HCT116 (cell line): ENCODE results near the gene GPR84. TPM values are rescaled to one million over a fixed set of nuclear protein-coding genes. Genes with fewer than 3 reads are reported as not detected.

Experiments used
- ATAC-seq: fragments of 200-7000 bp; cut with Tn5 transposase; 2 replicates; pipeline ENCODE4 v1.9.1; 2020; ENCODE audit warnings: mild to moderate bottlenecking, moderate library complexity
- BruUV-seq: library from RNA; stranded (reverse); fragments of 400-500 nt; replicated peaks from 2 replicates; lab custom pipeline; 2021; lab: Mats Ljungman, UMichigan
- CTCF ChIA-PET: fragments of 300-600 bp; sonication (Branson Sonifier 250); formaldehyde crosslinking; loops from one replicate; lab custom pipeline; 2021; ENCODE audit warnings: antibody characterized with exemption; lab: Charles Lee
- POLR2A ChIA-PET: fragments of 300-600, 350-600 bp; sonication (Branson Sonifier 250); formaldehyde crosslinking; loops from one replicate; lab custom pipeline; 2021; ENCODE audit warnings: antibody characterized with exemption; lab: Charles Lee
- RAD21 ChIA-PET, 2 experiments: fragments of 300-600 bp; sonication (Branson Sonifier 250); formaldehyde crosslinking; loops; one replicate each; lab custom pipeline; 2023; ENCODE audit warnings: low total read pairs in 2 of 2; ENCODE audit not compliant: uncharacterized antibody in 2 of 2, unreplicated experiment in 2 of 2, low non-redundant PET in 1 of 2; lab: Charles Lee
- DNase-seq: peaks from one replicate; pipeline ENCODE4 v3.0.0-alpha.2; 2010; ENCODE audit warnings: low read depth, low spot score
- H2AFZ ChIP-seq: fragments of 200-600 bp; shearing (Covaris generic), sonication (generic); 2 replicates; pipeline ENCODE4 v1.6.1; 2017; ENCODE audit warnings: low read depth, mixed run types, mixed read lengths, antibody characterized with exemption, low read length; ENCODE audit not compliant: poor library complexity, severe bottlenecking
- H3K27ac ChIP-seq: 2 replicates; pipeline ENCODE4 v1.5.1; 2012; ENCODE audit warnings: low read depth, low read length
- H3K27me3 ChIP-seq: fragments of 200-600 bp; sonication (generic); 2 replicates; pipeline ENCODE4 v1.6.1; 2016; ENCODE audit warnings: mixed run types, low read length, mixed read lengths; ENCODE audit not compliant: insufficient read depth
- H3K36me3 ChIP-seq, 2 experiments: fragments of 200-500 bp in 1 of 2; fragments of 200-600 bp in 1 of 2; sonication (Bioruptor generic) in 1 of 2; sonication (generic) in 1 of 2; 2 replicates each; pipeline versions ENCODE4 v1.5.1 to v1.6.1; 2014 to 2016; ENCODE audit warnings: low read length in 2 of 2, inconsistent platforms in 1 of 2, mixed read lengths in 1 of 2, mixed run types in 1 of 2; ENCODE audit not compliant: insufficient read depth in 2 of 2, control insufficient read depth in 1 of 2
- H3K4me1 ChIP-seq, 2 experiments: fragments of 200-600 bp in 1 of 2; sonication (generic) in 1 of 2; 2 replicates each; pipeline versions ENCODE4 v1.5.1 to v1.6.1; 2012 to 2017; ENCODE audit warnings: low read length in 2 of 2, inconsistent platforms in 1 of 2, mild to moderate bottlenecking in 1 of 2, mixed read lengths in 1 of 2, mixed run types in 1 of 2, moderate library complexity in 1 of 2; ENCODE audit not compliant: insufficient read depth in 2 of 2, control insufficient read depth in 1 of 2
- H3K4me2 ChIP-seq: fragments of 200-600 bp; sonication (generic); 2 replicates; pipeline ENCODE4 v1.6.1; 2017; ENCODE audit warnings: mixed run types, low read length, mixed read lengths
- H3K4me3 ChIP-seq, 2 experiments: fragments of 200-600 bp in 1 of 2; sonication (generic) in 1 of 2; replicated peaks in 1 of 2; 2 replicates each; pipeline ENCODE4 v1.5.1; 2011 to 2016; ENCODE audit warnings: low read length in 2 of 2, control low read depth in 1 of 2, low read depth in 1 of 2, mild to moderate bottlenecking in 1 of 2, mixed read lengths in 1 of 2, mixed run types in 1 of 2
- H3K79me2 ChIP-seq: fragments of 200-600 bp; sonication (generic); 2 replicates; pipeline ENCODE4 v1.6.1; 2017; ENCODE audit warnings: mild to moderate bottlenecking, mixed run types, low read length, moderate library complexity, mixed read lengths; ENCODE audit not compliant: insufficient read depth
- H3K9ac ChIP-seq: fragments of 200-600 bp; sonication (generic); 2 replicates; pipeline ENCODE4 v1.6.1; 2016; ENCODE audit warnings: low read length, mixed read lengths
- H3K9me2 ChIP-seq: fragments of 200-600 bp; sonication (generic), shearing (Covaris generic); 2 replicates; pipeline ENCODE4 v1.6.1; 2017; ENCODE audit warnings: mixed run types, mild to moderate bottlenecking, moderate library complexity; ENCODE audit not compliant: insufficient read depth
- H3K9me3 ChIP-seq, 2 experiments: fragments of 200-500 bp in 1 of 2; fragments of 200-600 bp in 1 of 2; sonication (Bioruptor generic) in 1 of 2; sonication (generic) in 1 of 2; 2 replicates each; pipeline ENCODE4 v1.6.1; 2014 to 2017; ENCODE audit warnings: low read length in 2 of 2, mixed read lengths in 2 of 2, inconsistent platforms in 1 of 2, low read depth in 1 of 2, mild to moderate bottlenecking in 1 of 2, mixed run types in 1 of 2, moderate library complexity in 1 of 2; ENCODE audit not compliant: control insufficient read depth in 1 of 2, insufficient read depth in 1 of 2
- H4K20me1 ChIP-seq: fragments of 200-600 bp; sonication (generic), shearing (Covaris generic); 2 replicates; pipeline ENCODE4 v1.6.1; 2017; ENCODE audit warnings: mixed run types, mild to moderate bottlenecking, moderate library complexity; ENCODE audit not compliant: insufficient read depth
- FOSL1 ChIP-seq: IDR thresholded peaks from 2 replicates; pipeline ENCODE4 v1.6.1; 2012; ENCODE audit warnings: low read depth
- POLR2AphosphoS5 ChIP-seq: IDR thresholded peaks from 2 replicates; pipeline ENCODE4 v1.6.1; 2011; ENCODE audit warnings: mild to moderate bottlenecking, low read depth, low read length, moderate library complexity
- RAD21 ChIP-seq: IDR thresholded peaks from 2 replicates; pipeline ENCODE4 v1.6.1; 2012; ENCODE audit warnings: low read depth, mild to moderate bottlenecking
- SRF ChIP-seq: IDR thresholded peaks from 2 replicates; pipeline ENCODE4 v1.6.1; 2012; ENCODE audit warnings: low read depth
- YY1 ChIP-seq: IDR thresholded peaks from 2 replicates; pipeline ENCODE4 v1.6.1; 2011; ENCODE audit warnings: low read length, low read depth, moderate library complexity, mild to moderate bottlenecking; ENCODE audit not compliant: insufficient replicate concordance; ENCODE audit errors: extremely low read depth
- intact Hi-C: fragments of 100-400 bp; cut with micrococcal nuclease; formaldehyde crosslinking; loops from 2 replicates; pipeline ENCODE4 v1.10.0; 2022
- total RNA-seq: library from RNA; stranded (reverse); gene quantifications from one replicate; pipeline ENCODE4 v1.2.1, GENCODE V29; 2021; ENCODE audit not compliant: unreplicated experiment
- TF ChIP-seq, protein P1 (sequence below), 3 experiments: fragments of 200-600 bp in 1 of 3; sonication (generic) in 1 of 3; IDR thresholded peaks in 2 of 3; conservative IDR thresholded peaks in 1 of 3; 2 replicates each; pipeline ENCODE4 v1.5.1; 2012 to 2017; ENCODE audit warnings: low read depth in 2 of 3, low read length in 2 of 3, antibody characterized with exemption in 1 of 3, borderline replicate concordance in 1 of 3, control low read depth in 1 of 3, mild to moderate bottlenecking in 1 of 3, mixed read lengths in 1 of 3, mixed run types in 1 of 3, moderate library complexity in 1 of 3; ENCODE audit not compliant: insufficient read depth in 1 of 3
- TF ChIP-seq, protein P2 (sequence below): IDR thresholded peaks from 2 replicates; pipeline ENCODE4 v1.6.1; 2011; ENCODE audit warnings: mild to moderate bottlenecking, low read length, moderate library complexity; ENCODE audit not compliant: insufficient replicate concordance; ENCODE audit errors: extremely low read depth

GPR84 gene
- total RNA-seq, 1 experiment from 2014 or later = not detected

DNA sequence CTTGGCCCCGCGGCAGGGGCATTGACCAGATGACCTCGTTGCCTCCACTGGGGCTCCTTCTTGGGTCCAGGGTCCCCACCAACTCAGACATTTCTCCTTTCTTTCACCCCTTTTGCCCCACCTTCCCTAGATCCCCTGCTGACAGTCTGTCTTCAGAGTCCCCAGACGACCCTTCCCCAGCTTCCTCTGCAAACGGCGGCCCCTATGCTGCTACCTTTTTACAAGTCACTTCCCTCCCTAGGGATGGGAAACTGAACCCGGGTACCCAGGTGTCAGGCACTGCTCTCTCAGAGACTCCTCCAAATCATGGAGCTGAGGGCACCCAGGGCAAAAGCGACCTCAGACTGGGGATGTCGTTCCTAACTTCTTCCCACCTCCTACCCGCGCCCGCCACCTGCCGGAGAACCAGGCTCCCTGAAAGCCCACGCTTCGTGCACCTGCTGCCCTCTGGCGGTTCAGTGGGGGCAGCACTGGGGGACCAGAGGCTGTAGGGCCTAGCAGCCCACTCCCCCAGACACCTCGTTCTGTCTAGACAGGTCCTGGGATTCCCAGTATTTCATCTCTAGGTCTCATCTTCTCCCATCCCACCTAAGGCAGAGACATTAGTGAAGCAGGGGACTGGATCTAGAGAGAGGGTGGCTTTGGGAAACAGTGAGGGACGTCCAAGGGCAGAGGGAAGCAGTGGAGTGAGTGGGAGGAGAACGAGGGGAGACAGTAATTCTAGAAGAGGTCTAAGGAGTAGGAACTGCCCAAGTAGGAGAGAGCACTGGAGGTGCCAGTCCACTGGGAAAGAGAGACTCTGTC is 15.3 kb upstream of the GPR84 start:
- TF ChIP-seq RAD21 = no peak
- TF ChIP-seq YY1 = peak; percentile 73
- TF ChIP-seq SRF = no peak
- TF ChIP-seq, protein P1, sequence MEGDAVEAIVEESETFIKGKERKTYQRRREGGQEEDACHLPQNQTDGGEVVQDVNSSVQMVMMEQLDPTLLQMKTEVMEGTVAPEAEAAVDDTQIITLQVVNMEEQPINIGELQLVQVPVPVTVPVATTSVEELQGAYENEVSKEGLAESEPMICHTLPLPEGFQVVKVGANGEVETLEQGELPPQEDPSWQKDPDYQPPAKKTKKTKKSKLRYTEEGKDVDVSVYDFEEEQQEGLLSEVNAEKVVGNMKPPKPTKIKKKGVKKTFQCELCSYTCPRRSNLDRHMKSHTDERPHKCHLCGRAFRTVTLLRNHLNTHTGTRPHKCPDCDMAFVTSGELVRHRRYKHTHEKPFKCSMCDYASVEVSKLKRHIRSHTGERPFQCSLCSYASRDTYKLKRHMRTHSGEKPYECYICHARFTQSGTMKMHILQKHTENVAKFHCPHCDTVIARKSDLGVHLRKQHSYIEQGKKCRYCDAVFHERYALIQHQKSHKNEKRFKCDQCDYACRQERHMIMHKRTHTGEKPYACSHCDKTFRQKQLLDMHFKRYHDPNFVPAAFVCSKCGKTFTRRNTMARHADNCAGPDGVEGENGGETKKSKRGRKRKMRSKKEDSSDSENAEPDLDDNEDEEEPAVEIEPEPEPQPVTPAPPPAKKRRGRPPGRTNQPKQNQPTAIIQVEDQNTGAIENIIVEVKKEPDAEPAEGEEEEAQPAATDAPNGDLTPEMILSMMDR (IDR thresholded peaks at IDR 0.05 in 2 of 3, conservative IDR thresholded peaks at IDR 0.05 in 1 of 3; ENCODE audit: borderline replicate concordance in 1 of 3, insufficient read depth in 1 of 3, low read depth in 2 of 3, low read length in 2 of 3) = peak in 2 of 3 experiments; percentile 100; a peak in 4 of 6 replicates
- TF ChIP-seq POLR2AphosphoS5 = peak; percentile 51
- TF ChIP-seq FOSL1 = no peak
- TF ChIP-seq, protein P2, sequence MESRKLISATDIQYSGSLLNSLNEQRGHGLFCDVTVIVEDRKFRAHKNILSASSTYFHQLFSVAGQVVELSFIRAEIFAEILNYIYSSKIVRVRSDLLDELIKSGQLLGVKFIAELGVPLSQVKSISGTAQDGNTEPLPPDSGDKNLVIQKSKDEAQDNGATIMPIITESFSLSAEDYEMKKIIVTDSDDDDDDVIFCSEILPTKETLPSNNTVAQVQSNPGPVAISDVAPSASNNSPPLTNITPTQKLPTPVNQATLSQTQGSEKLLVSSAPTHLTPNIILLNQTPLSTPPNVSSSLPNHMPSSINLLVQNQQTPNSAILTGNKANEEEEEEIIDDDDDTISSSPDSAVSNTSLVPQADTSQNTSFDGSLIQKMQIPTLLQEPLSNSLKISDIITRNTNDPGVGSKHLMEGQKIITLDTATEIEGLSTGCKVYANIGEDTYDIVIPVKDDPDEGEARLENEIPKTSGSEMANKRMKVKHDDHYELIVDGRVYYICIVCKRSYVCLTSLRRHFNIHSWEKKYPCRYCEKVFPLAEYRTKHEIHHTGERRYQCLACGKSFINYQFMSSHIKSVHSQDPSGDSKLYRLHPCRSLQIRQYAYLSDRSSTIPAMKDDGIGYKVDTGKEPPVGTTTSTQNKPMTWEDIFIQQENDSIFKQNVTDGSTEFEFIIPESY = peak; percentile 23
- ATAC-seq = peak; percentile 83
- DNase-seq = peak; percentile 74
- Histone ChIP-seq H3K27me3 (no peaks in the 10 kb centered on the region), H3K4me1 (peaks cover 21 to 59% of the 10 kb centered on the region in 2 experiments), H3K4me2 (peak overlapping the region; percentile 86), H3K79me2 (peaks cover 10% of the 10 kb centered on the region; the same call in 1 of the 2 replicates), H3K9me2 (no peaks in the 10 kb centered on the region), H3K9me3 (no peaks in the 10 kb centered on the region), H3K27ac (peak overlapping the region; percentile 77), H3K4me3 (peak overlapping the region; percentile 45 to 66), H3K36me3 (no peaks in the 10 kb centered on the region), H2AFZ (peak overlapping the region; percentile 29), H4K20me1 (no peaks in the 10 kb centered on the region), H3K9ac (peak overlapping the region; percentile 66)
- ChIA-PET RAD21 (interaction anchor here (0.6 to 1.9 kb wide), 7 partner anchors 9 to 55 kb away, joined by 3 to 9 read pairs (median 5); partner anchors contain the start of gene COPZ1 (in 2 of the 2)), CTCF (interaction anchor here (0.7 to 5.5 kb wide), 31 partner anchors 8 to 395 kb away, joined by 3 to 51 read pairs (median 5); partner anchors contain the start of genes CBX5, COPZ1, HNRNPA1 and HOXC10), POLR2A (interaction anchor here (0.6 to 1.6 kb wide), 4 partner anchors 9 to 124 kb away, joined by 3 to 4 read pairs (median 3); partner anchors contain the start of gene CBX5)
- no TSS peak for BruUV-seq
- intact Hi-C loops = no loop called here
